Upper lobe of left lung (tissue), 4 donors: Measurements from ENCODE around the gene FANCC.

Experiments used
- CTCF ChIP-seq, 6 experiments: fragments of 450-650 bp in 4 of 6; fragments of 200-600 bp in 2 of 6; sonication (generic) in 2 of 6; IDR thresholded peaks; one replicate each; pipeline ENCODE4 v1.5.1; 2016 to 2019; ENCODE audit warnings: antibody characterized with exemption in 6 of 6
- EP300 ChIP-seq, 4 donors: sonication (generic); formaldehyde crosslinking; IDR thresholded peaks; one replicate each; pipeline ENCODE4 v1.5.1; 2017; ENCODE audit warnings: antibody characterized with exemption in 4 of 4, control low read depth in 2 of 4
- POLR2A ChIP-seq, 4 donors: fragments of 450-650 bp; IDR thresholded peaks; one replicate each; pipeline ENCODE4 v1.5.1; 2016 to 2017; ENCODE audit warnings: antibody characterized with exemption in 4 of 4, mild to moderate bottlenecking in 2 of 4

GRCh38 chr9:95107976-95108375 lies 209.5 kb downstream of the FANCC start:
- no peak for TF ChIP-seq POLR2A (IDR thresholded peaks at IDR 0.05)
- TF ChIP-seq CTCF (IDR thresholded peaks at IDR 0.05): no peak
- no peak for TF ChIP-seq EP300 (IDR thresholded peaks at IDR 0.05)
